GM03348 (cell line): ENCODE measurements around the gene AGAP1.
A peak's percentile ranks its signal among the peaks of the same experiment; 100 is the strongest.

ENCODE experiments used
- DNase-seq: peaks from one replicate; pipeline ENCODE4 v3.0.0; 2012; ENCODE audit warnings: low spot score

Gene AGAP1

DNA sequence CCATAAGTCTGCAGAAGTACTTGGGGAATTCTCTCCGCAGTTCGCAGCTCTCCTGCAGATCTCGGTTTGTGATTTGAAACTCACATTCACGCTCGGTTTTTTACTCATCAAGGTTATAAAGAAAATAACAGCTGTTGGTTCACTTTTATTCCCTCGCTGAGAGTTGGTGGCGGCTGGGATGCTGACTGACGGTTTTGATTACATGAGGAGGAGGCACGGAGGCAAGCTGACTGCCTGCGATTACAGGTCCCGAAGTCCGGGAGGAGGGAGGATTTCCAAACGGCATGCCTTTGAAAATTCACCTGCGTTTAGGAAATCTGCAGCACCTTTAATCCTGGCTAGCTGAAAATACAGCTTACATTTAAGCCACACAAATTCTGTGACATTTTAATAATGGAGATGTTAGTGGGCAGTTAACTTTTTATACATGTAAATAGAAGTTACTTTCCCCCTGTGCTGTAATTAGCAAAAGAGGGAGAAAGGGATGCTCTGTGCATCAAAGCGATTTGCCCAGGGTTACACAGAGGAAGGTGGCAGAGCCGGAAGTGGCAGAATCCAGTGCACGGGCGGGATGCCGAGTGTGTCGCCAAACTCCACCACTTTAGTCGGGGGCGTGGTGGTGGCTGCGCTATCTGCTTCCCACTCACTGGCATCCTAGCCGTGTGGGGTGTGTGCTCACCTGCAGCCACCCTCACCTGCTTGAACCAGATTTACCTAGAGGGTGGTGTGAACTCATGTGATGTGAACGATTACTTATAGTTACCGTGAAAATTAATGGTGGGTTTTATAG, 14.7 kb downstream of the AGAP1 start:
- DNase-seq: no peak

DNA sequence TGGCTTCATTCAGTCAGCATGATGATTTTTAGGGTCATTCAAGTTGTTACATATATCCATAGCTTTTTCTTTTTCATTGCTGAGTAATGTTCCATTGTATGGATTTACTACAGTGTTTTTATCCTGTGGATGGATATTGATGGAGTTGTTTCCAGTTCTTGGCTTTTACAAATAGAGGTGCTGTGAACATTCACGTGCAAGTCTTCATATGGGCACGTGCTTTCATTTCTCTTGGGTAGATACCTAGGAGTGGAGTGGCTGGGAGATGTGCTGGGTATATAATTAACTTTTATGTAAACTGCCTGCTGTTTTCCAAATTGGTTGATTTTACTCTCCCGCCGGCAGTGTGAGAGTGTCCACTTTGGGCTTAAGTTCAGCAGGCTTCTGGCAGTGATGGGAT, 16.5 kb downstream of the AGAP1 start:
- no peak for DNase-seq

DNA sequence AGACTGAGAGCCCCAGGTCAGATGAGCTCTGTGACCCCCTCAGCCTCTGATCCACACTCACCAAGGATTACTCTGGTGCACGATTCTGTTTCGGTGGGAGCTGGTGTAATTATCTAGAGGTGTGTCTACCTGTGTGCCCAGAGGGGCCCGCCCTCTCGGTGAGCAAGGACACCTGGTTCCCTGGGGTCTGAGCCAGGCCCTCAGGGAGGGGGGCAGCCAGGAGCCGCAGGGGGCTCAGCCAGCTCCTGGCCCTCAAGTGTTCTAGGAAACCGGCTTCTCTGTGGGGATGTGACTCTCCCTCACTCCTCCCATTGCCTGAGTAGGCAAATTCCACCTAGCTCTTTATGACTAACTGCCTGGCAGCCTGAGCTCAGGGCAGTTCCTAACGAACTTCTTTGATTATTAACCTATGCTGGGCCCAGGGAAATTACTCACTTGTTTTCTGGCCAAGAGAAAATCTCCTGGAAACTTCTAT, 17.4 kb downstream of the AGAP1 start:
- peak; percentile 85 for DNase-seq

DNA sequence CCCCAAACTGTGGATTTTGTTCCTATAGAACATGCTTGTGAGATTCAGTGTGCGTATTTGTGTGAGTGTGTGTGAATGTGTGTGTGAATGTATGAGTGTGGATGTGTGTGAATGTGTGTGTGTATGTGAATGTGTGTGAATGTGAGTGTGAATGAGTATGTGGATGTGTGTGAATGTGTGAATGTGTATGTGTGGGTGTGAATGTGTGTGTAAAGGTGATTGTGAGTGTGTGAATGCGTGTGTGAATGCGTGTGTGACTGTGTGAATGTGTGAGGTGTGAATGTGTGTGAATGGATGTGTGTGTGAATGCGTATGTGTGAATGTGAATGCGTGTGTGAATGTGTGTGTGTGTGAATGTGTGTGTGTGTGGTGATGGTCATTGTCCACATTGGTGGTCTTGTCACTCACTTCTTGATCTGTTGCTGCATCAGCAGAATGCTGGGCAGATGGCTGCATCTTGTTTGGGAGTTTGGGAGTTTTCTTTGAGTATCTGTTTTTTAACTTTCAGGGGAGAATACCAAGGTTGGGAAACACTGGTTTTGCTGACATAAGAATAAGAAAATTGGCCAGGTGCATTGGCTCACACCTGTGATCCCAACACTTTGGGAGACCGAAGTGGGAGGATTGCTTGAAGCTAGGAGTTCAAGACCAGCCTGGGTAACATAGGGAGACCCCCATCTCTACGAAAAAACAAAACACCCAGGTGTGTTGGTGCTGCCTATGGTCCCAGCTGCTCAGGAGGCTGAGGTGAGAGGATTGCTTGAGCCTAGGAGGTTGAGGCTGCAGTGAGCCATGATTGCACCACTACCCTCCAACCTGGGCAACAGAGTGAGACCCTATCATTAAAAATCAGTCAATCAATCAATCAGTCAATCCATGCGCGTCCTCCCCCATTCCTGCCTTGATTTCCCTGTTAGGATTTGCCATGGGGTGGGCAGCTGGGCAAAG, 18.2 kb downstream of the AGAP1 start:
- no peak for DNase-seq

DNA sequence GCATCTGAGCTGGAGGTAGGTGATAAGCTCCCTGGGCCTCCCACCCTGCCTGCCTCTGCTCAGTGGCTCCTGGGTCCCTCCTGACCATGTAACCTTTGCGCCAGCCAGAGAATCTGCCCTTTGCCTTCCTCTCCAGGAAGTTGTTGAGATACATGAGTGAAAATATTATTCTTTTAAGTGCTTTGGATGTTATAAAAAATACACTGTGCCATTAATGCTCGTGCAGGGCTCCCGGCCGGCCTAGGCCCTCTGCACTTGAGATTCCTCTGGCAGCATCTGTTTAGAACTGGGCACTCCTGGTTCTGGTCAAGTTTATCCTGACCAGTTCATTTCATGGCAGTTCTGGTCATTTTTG, 18.8 kb downstream of the AGAP1 start:
- no peak for DNase-seq

- no peak for DNase-seq
Observed at GRCh38 chr2:235513984-235514626, 20.3 kb downstream of the AGAP1 start.

DNA sequence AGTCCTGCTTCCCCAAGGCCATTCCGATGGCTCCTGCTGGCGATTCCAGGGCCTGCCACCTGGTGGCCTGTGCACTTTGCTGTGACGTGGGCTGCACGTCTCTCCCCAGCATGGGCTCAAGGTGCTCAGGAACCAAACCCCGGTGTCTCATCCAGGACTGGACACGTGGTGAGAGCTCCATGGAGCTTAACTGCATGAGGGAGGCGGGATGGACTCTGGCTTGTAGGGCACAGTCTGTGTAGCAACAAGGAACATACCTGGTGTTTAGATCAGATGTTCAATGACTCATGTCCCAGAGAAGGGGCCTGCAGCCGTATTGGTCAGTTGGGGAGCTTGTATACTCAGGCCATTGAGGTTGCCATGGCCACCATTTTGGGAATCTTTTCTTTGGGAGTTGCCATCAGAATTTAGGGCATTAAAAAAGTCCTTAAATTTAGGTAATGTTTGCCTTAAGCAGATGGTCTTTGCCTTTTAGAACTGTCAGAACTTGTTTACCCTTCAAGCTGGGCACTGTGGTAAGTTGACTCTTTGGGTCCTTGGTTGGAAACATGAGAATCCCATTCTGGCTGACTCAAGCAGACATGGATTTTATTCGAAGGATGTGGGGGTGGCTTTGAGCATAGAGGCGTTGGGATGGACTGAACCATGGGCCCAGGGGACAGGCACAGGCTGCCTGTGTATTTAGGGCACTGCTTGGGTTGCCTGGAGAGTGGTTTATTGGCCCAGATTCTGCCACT, 21.0 kb downstream of the AGAP1 start:
- no peak for DNase-seq

GRCh38 chr2:235515364-235515742, 21.5 kb downstream of the AGAP1 start:
- DNase-seq: no peak

DNA sequence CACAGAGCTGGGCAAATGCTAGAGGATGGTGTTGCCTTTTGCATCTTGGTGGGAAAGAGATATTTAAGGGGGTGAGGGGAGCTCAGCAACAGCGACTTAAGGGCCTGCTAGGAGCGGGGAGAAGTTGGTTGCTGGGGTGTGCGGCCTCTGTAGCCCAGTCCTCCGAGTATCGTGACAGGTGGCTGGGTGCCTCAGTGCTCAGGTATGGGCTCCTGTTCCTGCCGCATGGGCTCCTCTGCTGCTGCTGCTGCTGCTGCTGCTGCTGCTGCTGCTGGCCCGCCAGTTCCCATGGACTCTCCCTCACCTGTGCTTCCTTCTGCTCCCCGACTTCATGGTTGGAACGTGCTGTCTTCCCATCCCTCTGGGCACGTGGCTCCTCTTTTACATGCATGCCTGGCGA, 22.0 kb downstream of the AGAP1 start:
- DNase-seq: no peak

DNA sequence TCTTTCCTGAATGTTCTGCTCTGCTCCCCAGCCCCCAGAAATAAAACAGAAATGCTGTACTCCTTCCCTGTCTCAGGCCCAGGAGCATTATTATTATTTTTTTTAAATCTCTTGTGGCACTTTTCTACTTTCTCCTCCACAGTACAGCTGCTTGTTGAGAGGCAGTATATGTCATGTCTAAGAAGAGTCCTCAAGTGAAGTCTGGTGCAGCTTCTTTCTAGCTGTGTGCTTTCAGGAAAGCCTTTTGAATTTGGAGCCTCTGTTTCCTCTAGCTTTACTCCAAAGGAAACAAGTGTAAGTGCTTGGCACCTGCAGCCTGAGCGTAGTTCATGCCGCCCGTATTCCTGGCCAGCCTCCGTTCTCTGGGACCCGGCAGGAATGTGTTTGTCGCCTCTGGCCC, 22.4 kb downstream of the AGAP1 start:
- DNase-seq: no peak

DNA sequence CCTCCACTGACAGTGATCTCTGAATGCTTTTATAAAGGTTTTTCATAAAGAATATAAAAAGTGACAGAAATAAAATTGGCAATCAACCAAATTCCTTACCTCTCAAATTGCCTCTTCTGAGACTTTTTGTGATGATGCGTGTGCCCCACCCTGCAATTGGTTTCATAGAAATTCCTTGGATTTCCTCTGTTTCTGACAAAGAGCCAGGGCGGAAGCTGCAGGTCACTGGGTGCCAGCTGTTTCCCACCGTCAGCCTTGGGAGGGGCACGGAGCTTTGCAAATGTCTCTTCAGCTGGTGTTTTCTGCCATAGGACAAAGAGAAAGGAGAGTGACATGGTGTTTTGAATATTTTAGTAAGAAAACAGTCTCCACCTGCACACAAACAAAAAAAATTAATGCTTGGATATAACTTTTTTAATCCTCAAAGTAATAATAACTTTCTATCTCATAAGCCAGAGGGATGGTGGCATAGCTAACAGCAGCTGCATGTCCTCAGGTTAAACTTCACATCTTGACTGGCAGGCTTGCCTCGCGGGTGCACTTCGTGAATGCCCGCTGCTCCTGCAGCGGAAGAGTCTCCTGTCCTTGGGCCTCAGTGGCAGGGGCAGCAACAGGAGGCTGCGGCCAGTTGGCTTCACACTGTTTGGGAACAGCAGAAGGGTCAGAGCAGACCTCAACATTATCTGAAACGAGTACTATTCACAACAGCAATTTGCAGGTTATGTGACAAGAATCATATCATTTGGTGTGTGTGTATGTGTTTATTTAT, 24.7 kb downstream of the AGAP1 start:
- DNase-seq: no peak

DNA sequence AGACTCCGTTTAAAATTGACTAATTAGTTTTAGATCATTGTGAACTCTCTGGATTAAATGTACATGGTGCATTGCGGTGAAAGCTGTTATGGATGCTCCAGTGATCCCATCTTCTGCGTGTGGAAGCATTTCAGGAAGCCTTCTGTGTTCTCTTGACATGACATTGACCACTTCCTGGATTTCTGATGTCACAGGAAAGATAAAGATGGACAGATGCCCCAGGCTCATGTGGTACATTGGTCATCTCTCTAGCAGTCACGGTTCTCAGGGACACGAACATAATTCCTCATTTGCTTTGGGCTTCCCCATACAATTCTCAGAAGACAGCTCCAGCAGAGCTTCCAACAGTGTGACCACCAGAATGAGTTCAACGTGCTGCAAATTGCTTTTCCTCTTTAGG, 26.9 kb downstream of the AGAP1 start:
- no peak for DNase-seq

- no peak for DNase-seq
Observed at GRCh38 chr2:235521844-235522243, 28.0 kb downstream of the AGAP1 start.

- DNase-seq: no peak
Observed at GRCh38 chr2:235523021-235523420, 29.2 kb downstream of the AGAP1 start.

- no peak for DNase-seq
Observed at GRCh38 chr2:235523486-235524150, 29.8 kb downstream of the AGAP1 start.

- DNase-seq: no peak
Observed at GRCh38 chr2:235526166-235526565, 32.3 kb downstream of the AGAP1 start.

DNA sequence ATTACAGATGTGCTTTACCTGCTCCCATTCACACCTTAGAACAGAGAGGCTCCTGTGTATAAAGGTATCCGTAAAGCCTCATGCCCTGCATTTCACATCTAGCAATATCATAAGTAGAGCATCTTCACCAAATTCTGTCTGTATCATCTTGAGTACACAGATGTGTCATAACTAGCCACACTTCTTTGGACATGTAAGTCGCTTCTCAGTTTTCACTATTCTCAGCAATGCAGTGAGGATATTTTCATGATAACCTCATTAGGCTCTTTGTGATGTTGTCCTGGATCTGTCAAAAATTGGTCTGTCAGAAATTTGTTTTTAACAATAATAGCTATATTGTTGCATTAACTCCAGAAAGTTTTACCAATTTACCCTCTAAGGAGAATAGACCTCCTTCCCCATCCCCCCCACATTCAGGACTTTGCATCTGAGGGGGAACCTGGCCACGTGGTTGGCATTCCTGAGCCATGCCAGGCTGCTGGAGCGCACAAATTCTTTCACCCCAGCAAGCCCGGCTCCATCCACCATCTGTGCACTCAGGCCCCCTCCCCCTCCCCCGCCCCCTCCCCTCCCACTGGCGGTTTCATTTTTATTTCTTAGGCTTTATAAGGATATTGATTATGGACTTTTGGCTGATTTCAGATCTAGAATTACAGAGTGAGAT, 34.1 kb downstream of the AGAP1 start:
- DNase-seq: no peak

DNA sequence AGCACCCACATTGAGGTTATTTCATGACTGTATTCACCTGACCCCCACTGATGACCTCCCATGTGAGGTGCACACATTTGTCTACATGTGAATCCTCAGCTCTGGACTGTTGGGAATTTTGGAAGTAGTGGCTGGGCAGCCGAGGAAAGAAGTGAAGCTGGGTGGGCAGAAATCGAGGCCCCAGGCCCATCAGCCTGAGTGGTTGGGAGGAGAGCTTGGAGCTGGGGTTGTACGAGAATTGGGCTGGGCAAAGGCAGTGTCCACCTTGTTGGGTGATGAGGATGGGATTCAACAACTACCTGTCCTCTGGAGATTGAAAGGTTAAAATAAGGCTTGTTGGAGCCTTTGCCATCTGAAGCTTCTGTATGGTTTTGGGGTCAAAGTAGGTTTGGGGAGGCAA, 35.8 kb downstream of the AGAP1 start:
- no peak for DNase-seq

- no peak for DNase-seq
Observed at GRCh38 chr2:235530735-235531134, 36.9 kb downstream of the AGAP1 start.

GRCh38 chr2:235532307-235532706, 38.5 kb downstream of the AGAP1 start:
- DNase-seq: no peak
